GM18508 (cell line): ENCODE data around the gene FUCA1.
"Not testable (repeated sequence)": the region's sequence is repeated elsewhere in the genome, so short reads cannot be mapped to it uniquely, and the experiment has no call there.

Experiments
- ATAC-seq: cut with Tn5 transposase; IDR thresholded peaks from one replicate; pipeline ENCODE4 v1.9.1; 2021; ENCODE audit warnings: moderate number of reproducible peaks; ENCODE audit not compliant: insufficient read depth, unreplicated experiment

FUCA1 gene

DNA sequence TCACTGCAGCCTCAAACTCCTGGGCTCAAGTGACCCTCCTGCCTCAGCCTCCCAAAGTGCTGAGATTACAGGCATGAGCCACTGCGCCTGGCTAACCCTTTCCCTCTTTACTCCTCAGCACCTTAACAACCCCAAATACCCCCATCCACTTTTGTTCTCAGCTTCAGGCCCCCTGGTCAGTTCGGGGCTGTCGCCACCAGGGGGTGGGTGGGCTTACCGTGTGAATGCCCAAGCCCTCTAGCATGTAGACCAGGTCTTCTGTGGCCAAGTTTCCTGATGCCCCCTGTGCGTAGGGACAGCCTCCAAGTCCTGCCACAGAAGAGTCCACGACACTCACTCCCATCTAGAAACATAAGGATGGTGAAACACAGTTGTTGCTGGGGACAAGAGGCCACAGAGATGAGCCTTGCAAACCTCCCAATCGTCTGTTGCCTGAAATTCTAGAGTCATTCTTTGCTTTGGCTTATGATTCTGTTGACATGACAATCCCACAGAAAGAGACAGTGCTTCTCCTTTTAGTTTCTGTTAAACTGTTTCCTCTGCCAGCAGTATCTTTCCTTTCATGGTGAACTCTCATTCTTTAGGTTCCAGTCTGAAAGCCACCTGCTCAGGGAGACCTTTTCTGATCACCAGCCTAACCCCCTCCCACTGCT lies 63.8 kb downstream of the FUCA1 start:
- no peak for ATAC-seq

DNA sequence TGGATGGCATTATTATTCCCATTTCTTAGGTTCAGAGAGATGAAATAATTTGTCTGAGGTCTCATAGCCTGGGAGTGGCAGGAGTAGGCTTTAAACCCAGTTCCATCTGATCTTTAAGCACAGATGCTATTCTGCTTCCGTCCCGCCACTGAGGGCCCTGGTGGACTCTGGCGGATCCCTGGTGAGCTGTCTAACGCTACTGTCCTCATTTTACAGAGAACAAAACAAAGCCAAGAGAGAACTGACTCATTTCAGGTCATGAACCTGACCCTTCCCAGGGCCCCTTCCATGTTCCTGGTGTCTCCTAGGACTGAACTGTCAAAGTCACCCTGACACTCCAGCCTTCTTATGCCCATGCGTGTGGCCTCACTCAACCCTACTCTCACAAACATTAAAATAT lies 64.4 kb downstream of the FUCA1 start:
- ATAC-seq: no peak

DNA sequence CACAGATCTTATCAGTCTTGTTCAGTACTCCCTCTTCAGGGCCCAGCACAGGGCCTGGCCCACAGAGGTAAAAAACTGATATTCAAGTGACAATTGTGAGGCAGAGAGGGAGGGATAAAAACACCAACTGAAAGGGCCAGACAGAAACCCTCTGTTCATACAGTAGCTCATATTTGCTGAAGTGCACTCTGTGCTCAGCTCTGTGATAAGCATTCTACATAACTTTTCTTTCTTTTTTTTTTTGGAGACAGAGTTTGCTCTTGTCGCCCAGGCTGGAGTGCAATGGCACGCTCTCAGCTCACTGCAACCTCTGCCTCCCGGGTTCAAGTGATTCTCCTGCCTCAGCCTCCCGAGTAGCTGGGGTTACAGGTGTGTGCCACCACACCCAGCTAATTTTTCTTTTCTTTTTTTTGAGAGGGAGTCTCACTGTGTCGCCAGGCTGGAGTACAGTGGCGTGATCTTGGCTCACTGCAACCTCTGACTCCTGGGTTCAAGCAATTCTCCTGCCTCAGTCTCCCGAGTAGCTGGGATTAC lies 65.2 kb downstream of the FUCA1 start:
- not testable (repeated sequence) for ATAC-seq

DNA sequence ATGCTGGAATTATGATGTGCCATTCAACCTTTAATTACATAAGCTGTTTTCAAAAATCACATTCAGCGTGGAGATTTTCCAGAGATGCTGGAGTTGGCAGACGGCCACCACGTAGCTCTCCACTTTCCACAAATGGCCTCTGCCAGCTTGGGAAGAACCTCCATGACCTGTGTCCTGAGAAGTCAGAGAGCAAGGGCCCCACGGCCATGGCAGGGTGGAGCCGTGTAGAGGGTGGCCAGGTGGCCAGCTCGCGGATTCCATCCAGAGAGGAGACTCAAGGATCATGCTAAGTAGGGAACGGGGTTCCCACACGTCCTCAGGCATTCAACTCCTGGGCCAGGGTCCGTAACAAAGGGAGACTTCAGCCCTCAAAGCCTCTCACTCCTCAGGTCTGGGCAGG lies 66.2 kb downstream of the FUCA1 start:
- ATAC-seq: no peak

DNA sequence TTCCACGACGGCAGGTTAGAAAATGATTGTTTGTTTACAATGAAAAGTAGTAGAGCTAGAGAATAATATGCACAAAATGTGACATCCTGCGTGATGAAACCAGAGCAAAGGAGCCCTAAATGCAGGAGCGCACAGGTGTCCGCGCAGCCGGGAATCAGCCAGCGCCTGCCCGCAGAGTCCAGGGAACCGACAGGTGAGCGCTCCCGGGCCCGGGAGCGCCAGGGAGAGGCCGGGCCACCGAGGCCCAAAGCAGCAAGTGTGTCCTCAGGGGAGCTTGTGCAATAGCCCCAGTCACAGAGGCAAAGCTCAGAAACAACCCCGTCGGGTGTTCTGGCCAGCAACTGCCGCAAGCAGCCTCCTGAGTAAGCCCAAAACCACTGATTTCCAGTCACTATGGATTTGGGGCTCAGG lies 66.7 kb downstream of the FUCA1 start:
- ATAC-seq: no peak

DNA sequence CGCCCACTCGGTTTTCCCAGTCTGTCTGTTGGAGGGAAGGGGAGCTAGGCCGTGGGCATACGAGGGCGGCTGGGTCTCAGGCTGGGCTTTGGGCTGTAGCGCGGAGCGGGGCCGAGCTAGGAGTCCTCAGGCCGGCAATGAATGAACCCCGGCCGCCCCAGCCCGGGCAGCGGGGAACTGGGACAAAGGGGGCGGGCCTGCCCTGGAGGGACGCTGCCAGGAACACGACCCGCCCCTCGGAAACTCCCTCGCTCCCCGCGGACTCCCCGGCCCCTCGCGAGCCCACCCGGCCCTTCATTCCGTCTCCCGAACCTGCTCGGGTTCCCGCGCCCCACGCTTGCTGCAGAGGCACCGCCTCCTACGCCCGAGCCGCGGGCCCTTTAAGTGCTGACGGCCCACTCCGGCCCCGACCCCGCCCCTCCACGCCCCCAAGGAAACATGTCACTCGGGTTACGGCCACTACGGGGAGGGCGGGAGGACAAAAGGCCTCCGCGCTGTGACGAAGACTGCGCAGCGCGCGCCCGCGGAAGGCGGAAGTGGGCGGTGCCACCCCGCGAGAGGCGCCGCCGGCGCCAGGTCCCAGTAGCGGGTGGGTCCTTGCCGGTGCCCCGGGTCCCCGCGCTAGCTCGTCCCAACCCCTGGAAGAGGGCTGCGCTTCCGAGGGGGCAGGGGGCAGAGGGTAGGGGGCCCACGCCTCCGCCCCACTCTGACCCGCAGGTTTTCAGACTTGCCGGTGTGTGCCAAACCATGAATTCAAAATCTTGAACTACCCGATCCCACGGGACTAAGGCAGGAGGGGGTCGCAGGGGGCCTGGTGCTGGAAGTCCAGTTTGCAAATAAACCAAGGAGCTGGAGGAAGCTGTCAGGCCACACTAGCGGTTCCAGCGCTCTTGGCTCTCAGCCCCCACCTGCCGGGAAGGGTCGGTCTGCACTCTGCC lies 67.4 kb downstream of the FUCA1 start, which contains the start of gene GALE:
GALE (minus strand) TSS at position 355 of the 938 bp plus-strand sequence. CDS start 1,747 bp downstream, outside the sequence.
- ATAC-seq: no peak

DNA sequence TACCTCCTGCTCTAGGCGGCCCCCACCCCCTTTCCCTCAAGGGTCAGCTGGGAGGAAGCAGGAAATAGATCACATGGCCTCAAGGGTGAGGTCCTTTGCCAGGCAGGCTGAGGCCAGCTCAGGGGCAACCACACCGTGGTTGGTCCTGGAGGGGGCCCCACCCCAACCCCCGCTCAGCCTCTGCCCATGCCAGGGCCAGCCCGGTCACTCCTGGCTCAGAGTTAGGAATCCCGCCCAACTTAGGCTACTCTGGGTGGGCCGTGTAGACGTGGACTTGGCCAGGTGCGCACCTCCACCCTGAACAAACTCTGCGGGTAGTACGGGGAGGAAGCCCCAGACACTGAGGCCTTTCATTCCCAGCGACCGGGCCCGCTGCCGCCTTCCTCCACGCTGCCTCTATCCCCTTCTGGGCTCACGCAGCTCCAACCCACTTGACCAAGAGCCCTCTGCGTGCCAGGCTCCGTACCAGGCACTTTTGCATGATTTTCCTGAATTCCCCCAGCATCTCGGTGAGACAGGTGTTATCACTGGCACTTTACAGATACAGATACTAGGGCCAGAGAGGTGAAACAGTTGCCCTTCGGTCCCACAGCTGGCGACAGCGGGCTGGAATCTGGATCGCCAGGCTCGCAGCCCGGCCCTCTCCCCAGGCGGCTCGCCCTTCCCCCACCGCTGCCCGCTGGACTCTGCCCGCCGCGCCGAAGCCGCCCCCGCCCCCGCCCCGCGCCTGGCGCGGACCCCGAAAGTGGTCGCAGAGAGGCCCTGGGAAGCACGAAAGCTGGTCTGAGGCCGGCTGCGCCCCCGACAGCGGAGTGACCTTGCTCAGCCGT lies 68.3 kb downstream of the FUCA1 start:
- ATAC-seq: no peak

DNA sequence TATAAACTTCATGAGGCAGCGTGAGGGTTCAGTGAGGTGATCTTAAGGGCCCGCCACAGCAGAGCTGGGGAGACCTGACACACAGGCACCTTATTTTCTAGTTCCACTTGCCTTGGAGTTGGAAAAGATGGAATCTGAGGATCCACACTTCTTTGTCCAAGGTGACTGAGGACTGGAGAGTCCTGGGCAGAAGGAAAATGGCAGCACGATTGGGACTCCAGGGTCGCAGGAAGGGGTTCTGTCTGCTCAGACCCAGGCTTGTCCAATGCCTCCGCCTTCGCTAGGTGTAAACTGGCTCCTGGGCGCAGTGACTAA lies 68.9 kb downstream of the FUCA1 start:
- ATAC-seq: no peak

DNA sequence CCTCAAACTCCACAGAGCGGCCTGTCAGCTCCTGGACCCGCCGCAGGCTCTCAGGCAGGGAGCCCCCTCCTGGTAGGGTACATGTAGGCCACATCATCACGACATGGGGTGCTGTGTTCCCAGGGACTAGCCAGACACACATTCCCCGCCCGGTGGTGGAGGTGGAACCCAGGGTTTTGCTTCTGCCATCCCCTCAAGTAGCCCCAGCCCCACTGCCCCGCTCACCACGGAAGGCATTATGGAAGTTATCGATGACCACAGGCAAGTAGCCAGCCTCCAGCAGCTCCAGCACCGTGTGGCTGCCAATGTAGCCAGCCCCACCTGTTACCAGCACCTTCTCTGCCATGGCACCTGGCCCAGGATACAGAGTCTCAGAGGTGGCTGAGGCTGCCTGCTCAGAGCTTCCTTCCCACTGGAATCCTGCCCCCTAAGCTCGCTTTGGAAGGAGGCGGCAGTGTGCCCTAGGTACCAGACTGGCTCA lies 69.4 kb downstream of the FUCA1 start:
- ATAC-seq: no peak

DNA sequence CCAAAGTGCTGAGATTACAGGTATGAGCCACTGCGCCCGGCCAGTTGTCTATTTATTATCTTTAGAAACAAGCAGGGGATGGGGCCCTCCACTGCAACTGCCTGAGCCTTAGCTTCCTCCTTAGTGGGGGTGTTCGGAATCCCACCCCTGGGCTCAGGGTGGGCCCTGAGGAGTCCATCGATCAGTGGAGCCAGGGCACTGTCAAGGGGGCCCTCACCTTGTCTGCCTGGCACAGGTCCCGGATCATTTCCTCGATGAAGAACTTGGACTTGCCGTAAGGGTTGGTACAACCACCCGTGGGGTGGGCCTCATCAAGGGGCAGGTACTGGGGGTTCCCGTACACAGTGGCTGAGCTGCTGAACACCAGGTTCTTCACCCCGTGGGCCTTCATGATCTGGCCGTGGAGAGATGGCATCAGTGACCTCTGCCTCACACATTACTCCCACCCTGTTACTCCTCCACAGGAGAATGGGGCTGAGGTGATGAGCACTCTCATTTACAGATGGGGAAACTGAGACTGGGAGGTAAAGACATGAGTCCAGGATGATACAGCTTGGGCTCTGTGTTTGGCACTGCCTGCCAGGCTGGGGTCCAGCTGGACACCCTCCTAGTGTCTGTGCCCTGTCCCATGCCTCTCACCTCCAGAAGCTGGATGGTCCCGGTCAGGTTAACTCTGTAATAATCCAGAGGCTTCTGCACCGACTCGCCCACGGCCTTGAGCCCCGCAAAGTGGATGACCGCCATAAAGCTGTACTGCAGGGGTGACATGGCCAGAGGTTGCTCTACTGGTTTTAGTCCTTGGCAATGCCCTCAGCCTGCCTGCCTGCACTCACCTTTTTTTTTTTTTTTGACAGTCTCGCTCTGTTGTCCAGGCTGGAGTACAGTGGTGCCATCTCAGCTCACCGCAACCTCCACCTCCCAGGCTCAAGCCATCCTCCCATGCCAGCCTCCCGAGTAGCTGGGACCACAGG lies 70.3 kb downstream of the FUCA1 start:
- ATAC-seq: no peak

DNA sequence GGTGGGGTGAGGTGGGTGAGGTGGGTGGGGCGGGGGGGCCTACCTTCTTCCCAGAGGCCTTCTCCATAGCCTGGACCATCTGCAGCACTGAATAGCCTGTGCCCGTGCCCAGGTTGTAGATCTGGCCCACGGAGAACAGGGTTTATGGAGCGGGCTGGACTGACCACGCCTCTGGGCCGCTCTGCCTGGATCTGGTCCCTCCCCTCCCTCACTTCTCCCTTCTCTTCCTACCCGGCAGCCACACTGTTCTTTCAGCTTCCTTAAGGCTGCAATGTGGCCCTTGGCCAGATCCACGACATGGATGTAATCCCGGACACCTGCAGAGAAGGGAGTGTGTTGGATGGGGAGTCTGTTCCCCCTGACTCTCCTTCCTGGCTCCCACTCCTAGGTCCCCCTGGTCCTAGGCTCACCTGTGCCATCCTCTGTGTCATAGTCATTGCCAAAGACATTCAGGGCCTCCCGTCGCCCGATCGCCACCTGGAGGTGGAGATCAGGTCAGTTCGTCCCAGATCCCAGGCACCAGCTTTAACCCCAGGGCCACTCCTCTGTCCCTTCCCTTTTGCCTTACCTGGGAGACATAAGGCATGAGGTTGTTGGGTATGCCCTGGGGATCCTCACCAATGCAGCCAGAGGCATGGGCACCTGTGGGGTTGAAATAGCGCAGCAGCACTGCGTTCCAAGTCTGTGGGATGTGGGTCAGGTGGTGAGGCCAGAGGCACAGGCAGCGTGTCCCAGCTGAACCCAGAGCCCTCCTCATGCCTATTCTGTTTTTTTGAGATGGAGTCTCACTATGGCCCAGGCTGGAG lies 71.4 kb downstream of the FUCA1 start:
- no peak for ATAC-seq

DNA sequence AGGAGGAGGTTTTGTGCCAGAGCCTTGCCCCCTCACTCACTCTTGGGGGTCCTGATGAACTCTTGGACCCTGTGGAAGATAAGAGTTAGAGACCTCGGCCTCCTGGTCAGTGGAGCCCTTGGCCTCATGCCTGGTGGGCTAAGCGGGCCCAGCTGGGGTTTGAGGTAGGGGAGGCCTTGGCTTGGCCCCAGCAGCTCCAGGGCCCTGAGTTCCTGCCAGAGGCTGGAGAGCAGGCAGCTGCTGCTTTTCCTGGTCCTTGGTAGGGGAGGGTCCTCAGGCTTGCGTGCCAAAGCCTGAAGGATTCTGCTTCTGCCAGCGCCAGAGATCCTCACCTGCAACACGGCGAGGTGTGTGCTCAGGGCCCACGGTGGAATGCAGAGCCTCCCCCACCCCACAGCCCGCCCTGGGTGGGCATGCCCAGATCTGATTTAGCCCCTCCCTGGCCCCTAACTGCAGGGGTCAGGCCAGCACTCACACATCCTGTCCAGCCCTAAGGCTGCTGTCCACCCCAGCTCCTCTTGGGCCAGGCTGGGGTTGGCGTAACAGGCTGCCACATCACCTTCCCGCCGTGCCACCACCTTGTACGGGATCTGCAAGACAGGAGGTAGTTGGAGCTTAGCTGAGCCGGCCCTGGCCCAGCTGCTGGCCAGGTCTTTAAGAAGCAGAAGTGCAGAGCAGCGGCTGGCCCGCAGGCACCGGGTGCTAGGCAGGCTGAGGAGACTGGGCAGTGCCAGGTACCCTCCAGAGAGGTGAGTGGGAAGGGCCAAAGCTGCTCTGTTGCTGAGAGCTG lies 72.2 kb downstream of the FUCA1 start:
- no peak for ATAC-seq
